ENCODE measurements around the gene RHOU. TPM values are rescaled to one million over a fixed set of nuclear protein-coding genes. Genes with fewer than 3 reads are reported as not detected.

Gene RHOU
- total RNA-seq, 1 donor from 2014 or later: 67.0 TPM

DNA sequence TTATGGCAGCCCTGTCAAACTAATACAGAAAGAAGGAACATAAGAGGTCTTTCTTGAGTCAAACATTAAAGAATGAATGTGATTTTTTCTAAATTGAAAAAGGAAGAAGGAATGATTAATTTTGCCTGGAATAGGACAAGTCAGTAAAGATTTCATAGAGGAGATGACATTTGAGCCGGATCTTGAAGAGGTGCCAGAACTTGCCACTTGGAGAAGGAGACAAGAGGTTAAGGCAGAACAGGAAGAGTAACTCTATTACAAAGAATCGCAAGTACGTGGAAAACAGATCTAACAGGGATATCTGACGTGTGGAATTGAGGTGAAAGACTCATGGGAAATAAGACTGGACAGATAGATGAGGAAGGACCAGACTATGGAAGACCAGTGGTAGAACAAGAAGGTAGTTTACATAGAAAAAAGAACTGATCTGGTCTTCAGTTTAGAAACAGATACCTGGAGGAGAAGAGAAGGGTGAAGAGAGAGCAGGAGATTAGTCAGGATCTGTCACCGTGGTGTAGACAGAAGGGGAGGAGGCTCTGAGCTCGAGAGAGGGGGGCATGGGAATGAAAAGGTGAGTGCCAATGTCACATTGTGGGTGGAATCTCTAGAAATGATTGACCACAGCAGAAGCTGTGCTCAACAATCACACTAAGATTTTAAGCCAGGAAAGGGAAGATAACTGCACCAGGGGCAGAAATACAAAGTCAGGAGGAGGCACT is 32.5 kb downstream of the RHOU start:
- H3K4me1 ChIP-seq: peaks cover 9% of the 10 kb centered on the region
- no peaks in the 10 kb centered on the region for H3K36me3 Mint-ChIP-seq
- no peaks in the 10 kb centered on the region for H3K27me3 ChIP-seq
- no peaks in the 10 kb centered on the region for H3K36me3 ChIP-seq
- no peak overlapping the region for H3K4me3 ChIP-seq
- H3K27ac Mint-ChIP-seq: no peak overlapping the region
- no peak overlapping the region for H3K4me3 Mint-ChIP-seq
- no peaks in the 10 kb centered on the region for H3K79me2 ChIP-seq (ENCODE audit: low read depth)
- H3K27ac ChIP-seq: no peak overlapping the region
- H3K4me1 Mint-ChIP-seq: peaks cover 11% of the 10 kb centered on the region
- no peaks in the 10 kb centered on the region for H3K9me3 ChIP-seq (ENCODE audit: low read depth)
- no peak overlapping the region for H2AFZ ChIP-seq (replicated peaks)
- H3K27me3 Mint-ChIP-seq (ENCODE audit: insufficient read depth, low read depth): no peaks in the 10 kb centered on the region
- no peaks in the 10 kb centered on the region for H3F3A ChIP-seq (ENCODE audit: low read depth)
- H3K9me3 Mint-ChIP-seq: no peaks in the 10 kb centered on the region
- H3K4me2 ChIP-seq: no peak overlapping the region
- DNase-seq (ENCODE audit: low spot score): no peak
- TF ChIP-seq EZH2phosphoT487 (IDR thresholded peaks at IDR 0.05): no peak
- TF ChIP-seq EZH2 (IDR thresholded peaks at IDR 0.05): no peak
- TF ChIP-seq, protein P1, sequence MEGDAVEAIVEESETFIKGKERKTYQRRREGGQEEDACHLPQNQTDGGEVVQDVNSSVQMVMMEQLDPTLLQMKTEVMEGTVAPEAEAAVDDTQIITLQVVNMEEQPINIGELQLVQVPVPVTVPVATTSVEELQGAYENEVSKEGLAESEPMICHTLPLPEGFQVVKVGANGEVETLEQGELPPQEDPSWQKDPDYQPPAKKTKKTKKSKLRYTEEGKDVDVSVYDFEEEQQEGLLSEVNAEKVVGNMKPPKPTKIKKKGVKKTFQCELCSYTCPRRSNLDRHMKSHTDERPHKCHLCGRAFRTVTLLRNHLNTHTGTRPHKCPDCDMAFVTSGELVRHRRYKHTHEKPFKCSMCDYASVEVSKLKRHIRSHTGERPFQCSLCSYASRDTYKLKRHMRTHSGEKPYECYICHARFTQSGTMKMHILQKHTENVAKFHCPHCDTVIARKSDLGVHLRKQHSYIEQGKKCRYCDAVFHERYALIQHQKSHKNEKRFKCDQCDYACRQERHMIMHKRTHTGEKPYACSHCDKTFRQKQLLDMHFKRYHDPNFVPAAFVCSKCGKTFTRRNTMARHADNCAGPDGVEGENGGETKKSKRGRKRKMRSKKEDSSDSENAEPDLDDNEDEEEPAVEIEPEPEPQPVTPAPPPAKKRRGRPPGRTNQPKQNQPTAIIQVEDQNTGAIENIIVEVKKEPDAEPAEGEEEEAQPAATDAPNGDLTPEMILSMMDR (IDR thresholded peaks at IDR 0.05): no peak
- H4K20me1 ChIP-seq (ENCODE audit: low read depth): no peaks in the 10 kb centered on the region
- no peak overlapping the region for H3K9ac ChIP-seq

DNA sequence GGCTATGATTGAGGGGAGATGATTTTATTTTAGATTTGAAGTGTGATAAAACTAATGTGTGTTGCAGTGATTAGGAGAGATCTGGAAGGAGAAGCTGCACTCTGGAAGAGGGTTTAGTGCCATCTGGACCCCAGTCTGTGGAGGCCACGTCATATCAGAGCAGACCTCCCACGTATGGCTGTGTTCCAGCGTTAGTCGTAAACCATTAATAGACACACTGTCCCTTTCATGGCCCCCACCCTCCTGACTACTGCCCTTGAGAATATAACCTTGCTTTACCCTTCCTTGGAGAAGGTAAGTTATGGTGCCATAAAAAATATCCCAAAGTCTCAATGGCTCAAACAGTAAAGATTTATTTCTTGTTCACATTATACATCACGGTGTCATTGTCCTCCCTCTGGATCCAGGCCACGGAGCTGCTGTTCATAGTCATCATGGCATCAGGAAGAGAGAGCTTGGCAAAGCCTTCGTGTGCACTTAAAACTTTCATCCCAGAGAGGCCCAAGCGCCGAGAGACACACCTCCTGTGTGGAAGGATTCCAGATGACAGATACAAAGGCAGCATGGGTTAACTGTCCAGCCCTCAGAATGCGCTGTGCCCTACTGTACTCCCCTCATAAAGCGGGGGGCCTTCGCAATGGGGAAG is 33.2 kb downstream of the RHOU start:
- Histone ChIP-seq H3K4me1 (peaks cover 3% of the 10 kb centered on the region), H3K4me3 (no peak overlapping the region), H2AFZ (replicated peaks) (no peak overlapping the region), H4K20me1 (ENCODE audit: low read depth) (no peaks in the 10 kb centered on the region), H3K27ac (no peak overlapping the region), H3K27me3 (no peaks in the 10 kb centered on the region), H3K4me2 (no peak overlapping the region), H3K79me2 (ENCODE audit: low read depth) (no peaks in the 10 kb centered on the region), H3F3A (ENCODE audit: low read depth) (no peaks in the 10 kb centered on the region), H3K9ac (no peak overlapping the region), H3K9me3 (ENCODE audit: low read depth) (no peaks in the 10 kb centered on the region), H3K36me3 (no peaks in the 10 kb centered on the region)
- no peak for DNase-seq (ENCODE audit: low spot score)
- no peaks in the 10 kb centered on the region for H3K36me3 Mint-ChIP-seq
- no peak overlapping the region for H3K27ac Mint-ChIP-seq
- no peak for TF ChIP-seq EZH2phosphoT487 (IDR thresholded peaks at IDR 0.05)
- TF ChIP-seq EZH2 (IDR thresholded peaks at IDR 0.05): no peak
- TF ChIP-seq, protein P1 (IDR thresholded peaks at IDR 0.05): no peak
- H3K4me1 Mint-ChIP-seq: peaks cover 6% of the 10 kb centered on the region
- no peak overlapping the region for H3K4me3 Mint-ChIP-seq
- H3K9me3 Mint-ChIP-seq: peaks cover 2% of the 10 kb centered on the region
- H3K27me3 Mint-ChIP-seq (ENCODE audit: insufficient read depth, low read depth): no peaks in the 10 kb centered on the region

DNA sequence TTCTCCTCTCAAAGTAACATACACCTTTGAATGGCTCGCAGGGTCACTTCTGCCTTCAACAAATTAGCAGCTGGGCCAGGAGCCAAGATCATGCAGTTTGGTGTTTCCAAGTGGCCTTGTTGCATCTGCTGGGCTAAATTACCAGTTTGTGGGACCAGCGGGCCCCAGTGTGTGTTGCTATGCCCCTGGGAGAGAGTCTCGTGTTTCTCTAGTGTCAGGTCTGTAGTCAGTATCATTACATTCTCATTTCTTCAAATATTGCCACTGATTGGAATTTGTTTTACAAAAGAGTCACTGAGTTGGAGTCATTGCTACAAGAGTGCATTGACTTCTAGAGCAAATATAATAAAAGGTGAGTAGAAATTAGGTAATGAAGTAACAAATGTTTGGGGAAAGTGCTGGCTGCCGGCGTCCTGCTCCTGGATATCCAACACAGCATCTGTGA is 35.5 kb downstream of the RHOU start:
- Histone ChIP-seq H3K27me3 (no peaks in the 10 kb centered on the region), H3K27ac (no peak overlapping the region), H4K20me1 (ENCODE audit: low read depth) (no peaks in the 10 kb centered on the region), H3K4me1 (no peaks in the 10 kb centered on the region), H3K36me3 (no peaks in the 10 kb centered on the region), H3K9me3 (ENCODE audit: low read depth) (no peaks in the 10 kb centered on the region), H3K4me3 (no peak overlapping the region), H3F3A (ENCODE audit: low read depth) (no peaks in the 10 kb centered on the region), H3K4me2 (no peak overlapping the region), H3K79me2 (ENCODE audit: low read depth) (no peaks in the 10 kb centered on the region), H3K9ac (no peak overlapping the region), H2AFZ (replicated peaks) (no peak overlapping the region)
- Mint-ChIP-seq H3K27me3 (ENCODE audit: insufficient read depth, low read depth) (no peaks in the 10 kb centered on the region), H3K4me1 (peaks cover 3% of the 10 kb centered on the region), H3K27ac (no peak overlapping the region), H3K4me3 (no peak overlapping the region), H3K36me3 (no peaks in the 10 kb centered on the region), H3K9me3 (peaks cover 5% of the 10 kb centered on the region)
- no peak for DNase-seq (ENCODE audit: low spot score)
- TF ChIP-seq EZH2 (IDR thresholded peaks at IDR 0.05): no peak
- no peak for TF ChIP-seq EZH2phosphoT487 (IDR thresholded peaks at IDR 0.05)
- TF ChIP-seq, protein P1 (IDR thresholded peaks at IDR 0.05): no peak

Data from neural progenitor cell (in vitro differentiated cells).